Panc1 (cell line): ENCODE results near the gene HES6. TPM values are rescaled to one million over a fixed set of nuclear protein-coding genes. Genes with fewer than 3 reads are reported as not detected.

Experiments used
- ATAC-seq: fragments of 200-7000 bp; cut with Tn5 transposase; 2 replicates; pipeline ENCODE4 v1.9.1; 2020; ENCODE audit warnings: mild to moderate bottlenecking, moderate library complexity
- BruUV-seq: library from RNA; stranded (reverse); fragments of 400-500 nt; replicated peaks from 2 replicates; lab custom pipeline; 2021; lab: Mats Ljungman, UMichigan
- CTCF ChIA-PET: fragments of 300-600 bp; sonication (Branson Sonifier 250); formaldehyde crosslinking; loops from one replicate; lab custom pipeline; 2022; ENCODE audit warnings: antibody characterized with exemption; lab: Charles Lee
- POLR2A ChIA-PET: fragments of 300-600 bp; sonication (Branson Sonifier 250); formaldehyde crosslinking; loops from one replicate; lab custom pipeline; 2022; ENCODE audit warnings: antibody characterized with exemption; lab: Charles Lee
- DNase-seq: peaks from one replicate; pipeline ENCODE4 v3.0.0-alpha.2; 2010; ENCODE audit warnings: low read depth, low spot score
- H3K27ac ChIP-seq: 2 replicates; pipeline ENCODE4 v1.5.1; 2011; ENCODE audit warnings: mild to moderate bottlenecking, low read length, inconsistent platforms
- H3K27me3 ChIP-seq: fragments of 200-500 bp; sonication (Bioruptor generic); 2 replicates; pipeline ENCODE4 v1.6.0; 2014; ENCODE audit warnings: low read length, inconsistent platforms; ENCODE audit not compliant: control insufficient read depth, insufficient read depth
- H3K36me3 ChIP-seq: fragments of 200-500 bp; sonication (Bioruptor generic); 2 replicates; pipeline ENCODE4 v1.5.1; 2014; ENCODE audit warnings: inconsistent platforms, mild to moderate bottlenecking, low read length, moderate library complexity; ENCODE audit not compliant: control insufficient read depth, insufficient read depth
- H3K4me1 ChIP-seq: 2 replicates; pipeline ENCODE4 v1.5.1; 2011; ENCODE audit warnings: inconsistent platforms, mild to moderate bottlenecking, low read length, moderate library complexity; ENCODE audit not compliant: control insufficient read depth, insufficient read depth
- H3K4me3 ChIP-seq, 2 experiments: 2 replicates each; pipeline ENCODE4 v1.5.1; 2011 to 2012; ENCODE audit warnings: low read depth in 2 of 2, low read length in 2 of 2, mild to moderate bottlenecking in 2 of 2, inconsistent platforms in 1 of 2, moderate library complexity in 1 of 2
- H3K9me3 ChIP-seq: fragments of 200-500 bp; sonication (Bioruptor generic); 2 replicates; pipeline ENCODE4 v1.5.1; 2014; ENCODE audit warnings: low read depth, mild to moderate bottlenecking, inconsistent platforms, low read length, moderate library complexity; ENCODE audit not compliant: control insufficient read depth, insufficient read depth
- CTCF ChIP-seq: fragments of 450-650 bp; IDR thresholded peaks from 2 replicates; pipeline ENCODE4 v1.5.1; 2017; ENCODE audit warnings: mild to moderate bottlenecking
- POLR2AphosphoS5 ChIP-seq: IDR thresholded peaks from 2 replicates; pipeline ENCODE4 v1.6.1; 2012; ENCODE audit warnings: mild to moderate bottlenecking, low read depth, low read length, moderate library complexity
- REST ChIP-seq, 2 experiments: IDR thresholded peaks; 2 replicates each; pipeline ENCODE4 v1.6.1; 2011 to 2012; ENCODE audit warnings: low read depth in 2 of 2, control low read depth in 1 of 2, low read length in 1 of 2, mild to moderate bottlenecking in 1 of 2, moderate library complexity in 1 of 2; ENCODE audit not compliant: insufficient read depth in 1 of 2
- SIN3A ChIP-seq: IDR thresholded peaks from 2 replicates; pipeline ENCODE4 v1.6.1; 2012; ENCODE audit warnings: low read depth, mild to moderate bottlenecking, low read length, moderate library complexity, borderline replicate concordance; ENCODE audit not compliant: insufficient read depth
- TCF7L2 ChIP-seq: IDR thresholded peaks from 2 replicates; pipeline ENCODE4 v1.6.1; 2011; ENCODE audit warnings: mild to moderate bottlenecking, low read depth, low read length, inconsistent platforms
- in situ Hi-C: cut with HindIII; loops from 2 replicates; pipeline ENCODE4 v1.10.0; 2016; ENCODE audit warnings: low sequenced_read_pairs, low pct_unique_long_range_greater_than_20kb
- intact Hi-C: fragments of 100-400 bp; cut with micrococcal nuclease; formaldehyde crosslinking; loops from one replicate; pipeline ENCODE4 v1.10.0; 2022; ENCODE audit not compliant: unreplicated experiment
- total RNA-seq: library from RNA; stranded (reverse); gene quantifications from one replicate; pipeline ENCODE4 v1.2.1, GENCODE V29; 2021; ENCODE audit not compliant: unreplicated experiment

Gene HES6
- total RNA-seq, 1 experiment from 2014 or later, result 42.0 TPM

GRCh38 chr2:238264072-238264460, 24.2 kb upstream of the HES6 start:
- H3K4me1 ChIP-seq, result 0 out of 2 replicates have a peak, but pooled peaks cover 3% of the 10 kb centered on the region
- H3K27me3 ChIP-seq, result no peaks in the 10 kb centered on the region
- TF ChIP-seq REST (IDR thresholded peaks at IDR 0.05; ENCODE audit: insufficient read depth in 1 of 2, low read depth in 2 of 2, low read length in 1 of 2), result no peak
- no peak for TF ChIP-seq CTCF
- no peak for TF ChIP-seq SIN3A
- TF ChIP-seq POLR2AphosphoS5, result no peak
- no peak for TF ChIP-seq TCF7L2
- ChIA-PET CTCF (interaction anchor here (0.7 to 1.7 kb wide), 5 partner anchors 14 to 299 kb away, joined by 3 to 6 read pairs (median 3); no protein-coding TSS in a partner anchor), POLR2A (no interaction called here)
- DNase-seq (no peak), ATAC-seq (no peak)
- in situ Hi-C loops, result no loop called here
- BruUV-seq, result no TSS peak
- no peaks in the 10 kb centered on the region for H3K9me3 ChIP-seq
- no peak overlapping the region for H3K4me3 ChIP-seq
- no peaks in the 10 kb centered on the region for H3K36me3 ChIP-seq
- H3K27ac ChIP-seq, result no peak overlapping the region
- intact Hi-C loops, result no loop called here

- TF ChIP-seq SIN3A (no peak), POLR2AphosphoS5 (no peak), REST (IDR thresholded peaks at IDR 0.05; ENCODE audit: insufficient read depth in 1 of 2, low read depth in 2 of 2, low read length in 1 of 2) (no peak), CTCF (peak; percentile 89), TCF7L2 (no peak)
- no peaks in the 10 kb centered on the region for H3K9me3 ChIP-seq
- intact Hi-C loops (no loop called here), in situ Hi-C loops (no loop called here)
- 0 out of 2 replicates have a peak, but pooled peaks cover 3% of the 10 kb centered on the region for H3K4me1 ChIP-seq
- CTCF ChIA-PET, result interaction anchor here (0.6 to 1.7 kb wide), 8 partner anchors 9 to 1170 kb away, joined by 3 to 6 read pairs (median 3); no protein-coding TSS in a partner anchor
- H3K36me3 ChIP-seq, result no peaks in the 10 kb centered on the region
- POLR2A ChIA-PET, result no interaction called here
- DNase-seq (no peak), ATAC-seq (peak; percentile 84)
- no peak overlapping the region for H3K4me3 ChIP-seq
- H3K27me3 ChIP-seq, result no peaks in the 10 kb centered on the region
- BruUV-seq, result no TSS peak
- H3K27ac ChIP-seq, result no peak overlapping the region
These were observed 23.6 kb upstream of the HES6 start for GRCh38 chr2:238263204-238264071.
